ENCODE results near the gene NFATC3.
"Not testable (repeated sequence)": the region's sequence is repeated elsewhere in the genome, so short reads cannot be mapped to it uniquely, and the experiment has no call there.

Gene NFATC3

GRCh38 chr16:68088130-68088972 lies 3.2 kb downstream of the NFATC3 start:
- DNase-seq (ENCODE audit: low read depth in 2 of 2) = no peak

GRCh38 chr16:68089067-68089466 lies 3.9 kb downstream of the NFATC3 start:
- DNase-seq (ENCODE audit: low read depth in 2 of 2) = no peak

GRCh38 chr16:68090130-68090529 lies 5.0 kb downstream of the NFATC3 start:
- no peak for DNase-seq (ENCODE audit: low read depth in 2 of 2)

- no peak for DNase-seq (ENCODE audit: low read depth in 2 of 2)
Observed at GRCh38 chr16:68090533-68090932, 5.4 kb downstream of the NFATC3 start.

GRCh38 chr16:68091380-68092261 lies 6.5 kb downstream of the NFATC3 start:
- no peak for DNase-seq (ENCODE audit: low read depth in 2 of 2)

- not testable (repeated sequence) for DNase-seq (ENCODE audit: low read depth in 2 of 2)
Observed at GRCh38 chr16:68092275-68092674, 7.1 kb downstream of the NFATC3 start.

GRCh38 chr16:68093816-68094613 lies 8.8 kb downstream of the NFATC3 start:
- no peak for DNase-seq (ENCODE audit: low read depth in 2 of 2)

- no peak for DNase-seq (ENCODE audit: low read depth in 2 of 2)
Observed at GRCh38 chr16:68094614-68094934, 9.4 kb downstream of the NFATC3 start.

GRCh38 chr16:68096491-68096890 lies 11.3 kb downstream of the NFATC3 start:
- no peak for DNase-seq (ENCODE audit: low read depth in 2 of 2)

GRCh38 chr16:68097088-68097487 lies 11.9 kb downstream of the NFATC3 start:
- DNase-seq (ENCODE audit: low read depth in 2 of 2) = no peak

GRCh38 chr16:68097895-68098294 lies 12.7 kb downstream of the NFATC3 start:
- no peak for DNase-seq (ENCODE audit: low read depth in 2 of 2)

GRCh38 chr16:68100488-68100887 lies 15.3 kb downstream of the NFATC3 start:
- DNase-seq (ENCODE audit: low read depth in 2 of 2) = no peak

GRCh38 chr16:68105611-68106010 lies 20.4 kb downstream of the NFATC3 start:
- no peak for DNase-seq (ENCODE audit: low read depth in 2 of 2)

- DNase-seq (ENCODE audit: low read depth in 2 of 2) = not testable (repeated sequence)
Observed at GRCh38 chr16:68107230-68107928, 22.2 kb downstream of the NFATC3 start.

- not testable (repeated sequence) for DNase-seq (ENCODE audit: low read depth in 2 of 2)
Observed at GRCh38 chr16:68109156-68109555, 24.0 kb downstream of the NFATC3 start.

GRCh38 chr16:68110611-68111010 lies 25.4 kb downstream of the NFATC3 start:
- not testable (repeated sequence) for DNase-seq (ENCODE audit: low read depth in 2 of 2)

GRCh38 chr16:68111379-68111778 lies 26.2 kb downstream of the NFATC3 start:
- no peak for DNase-seq (ENCODE audit: low read depth in 2 of 2)

- no peak for DNase-seq (ENCODE audit: low read depth in 2 of 2)
Observed at GRCh38 chr16:68113059-68113761, 28.0 kb downstream of the NFATC3 start.

GRCh38 chr16:68113765-68114240 lies 28.6 kb downstream of the NFATC3 start:
- DNase-seq (ENCODE audit: low read depth in 2 of 2) = no peak

GRCh38 chr16:68114939-68115338 lies 29.8 kb downstream of the NFATC3 start:
- DNase-seq (ENCODE audit: low read depth in 2 of 2) = not testable (repeated sequence)

- DNase-seq (ENCODE audit: low read depth in 2 of 2) = no peak
Observed at GRCh38 chr16:68115851-68116250, 30.7 kb downstream of the NFATC3 start.

All from stimulated activated CD8-positive, alpha-beta memory T cell treated with anti-CD3 and anti-CD28 coated beads, Interleukin-15, amount 100 ng/mL, for 4 hours (primary cell).